PFSK-1 (cell line): ENCODE results near the gene VRK3.
A peak's percentile ranks its signal among the peaks of the same experiment; 100 is the strongest.

ENCODE experiments used
- FOXP2 ChIP-seq: optimal IDR thresholded peaks from 2 replicates; pipeline ENCODE3; 2011; ENCODE audit warnings: borderline replicate concordance, control low read depth, inconsistent platforms; ENCODE audit not compliant: insufficient read depth; ENCODE audit errors: extremely low read length, extremely low read depth
- POLR2AphosphoS5 ChIP-seq: IDR thresholded peaks from 2 replicates; pipeline ENCODE4 v1.6.1; 2012; ENCODE audit warnings: low read depth, mild to moderate bottlenecking, control low read depth, low read length, moderate library complexity
- SIN3A ChIP-seq: IDR thresholded peaks from 2 replicates; pipeline ENCODE4 v1.6.1; 2012; ENCODE audit warnings: mild to moderate bottlenecking, low read length, moderate library complexity, borderline replicate concordance; ENCODE audit not compliant: insufficient read depth
- TAF1 ChIP-seq: IDR thresholded peaks from 2 replicates; pipeline ENCODE4 v1.6.1; 2012; ENCODE audit warnings: low read length, control low read depth, borderline replicate concordance; ENCODE audit not compliant: insufficient read depth
- TF ChIP-seq, protein P1 (sequence below), 2 experiments: IDR thresholded peaks; 2 replicates each; pipeline versions ENCODE4 v1.6.1 to v1.8.0; 2011 to 2012; ENCODE audit warnings: low read depth in 2 of 2, low read length in 2 of 2, control low read depth in 1 of 2, inconsistent platforms in 1 of 2, mild to moderate bottlenecking in 1 of 2, moderate library complexity in 1 of 2; ENCODE audit not compliant: insufficient read depth in 1 of 2

The VRK3 gene

GRCh38 chr19:50007170-50007569 lies 18.0 kb downstream of the VRK3 start:
- no peak for TF ChIP-seq POLR2AphosphoS5
- TF ChIP-seq SIN3A = no peak

DNA sequence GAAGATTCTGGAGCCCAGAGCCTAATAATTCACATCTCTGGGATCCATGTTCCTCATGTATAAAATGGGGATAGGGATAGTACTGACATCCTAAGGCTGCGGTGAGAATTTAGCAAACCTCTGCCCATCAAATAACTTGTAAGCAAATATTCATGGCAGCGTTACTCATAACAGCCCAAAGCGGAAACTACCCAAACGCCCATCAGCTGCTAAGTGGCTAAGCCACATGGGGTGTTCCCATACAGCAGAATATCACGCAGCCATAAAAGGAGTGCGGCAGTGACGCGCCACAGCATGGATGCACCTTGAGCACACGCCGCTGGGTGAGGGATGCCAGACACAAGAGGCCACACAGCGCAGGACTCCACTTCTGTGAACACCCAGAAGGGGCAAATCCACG lies 19.7 kb downstream of the VRK3 start:
- TF ChIP-seq, protein P1, sequence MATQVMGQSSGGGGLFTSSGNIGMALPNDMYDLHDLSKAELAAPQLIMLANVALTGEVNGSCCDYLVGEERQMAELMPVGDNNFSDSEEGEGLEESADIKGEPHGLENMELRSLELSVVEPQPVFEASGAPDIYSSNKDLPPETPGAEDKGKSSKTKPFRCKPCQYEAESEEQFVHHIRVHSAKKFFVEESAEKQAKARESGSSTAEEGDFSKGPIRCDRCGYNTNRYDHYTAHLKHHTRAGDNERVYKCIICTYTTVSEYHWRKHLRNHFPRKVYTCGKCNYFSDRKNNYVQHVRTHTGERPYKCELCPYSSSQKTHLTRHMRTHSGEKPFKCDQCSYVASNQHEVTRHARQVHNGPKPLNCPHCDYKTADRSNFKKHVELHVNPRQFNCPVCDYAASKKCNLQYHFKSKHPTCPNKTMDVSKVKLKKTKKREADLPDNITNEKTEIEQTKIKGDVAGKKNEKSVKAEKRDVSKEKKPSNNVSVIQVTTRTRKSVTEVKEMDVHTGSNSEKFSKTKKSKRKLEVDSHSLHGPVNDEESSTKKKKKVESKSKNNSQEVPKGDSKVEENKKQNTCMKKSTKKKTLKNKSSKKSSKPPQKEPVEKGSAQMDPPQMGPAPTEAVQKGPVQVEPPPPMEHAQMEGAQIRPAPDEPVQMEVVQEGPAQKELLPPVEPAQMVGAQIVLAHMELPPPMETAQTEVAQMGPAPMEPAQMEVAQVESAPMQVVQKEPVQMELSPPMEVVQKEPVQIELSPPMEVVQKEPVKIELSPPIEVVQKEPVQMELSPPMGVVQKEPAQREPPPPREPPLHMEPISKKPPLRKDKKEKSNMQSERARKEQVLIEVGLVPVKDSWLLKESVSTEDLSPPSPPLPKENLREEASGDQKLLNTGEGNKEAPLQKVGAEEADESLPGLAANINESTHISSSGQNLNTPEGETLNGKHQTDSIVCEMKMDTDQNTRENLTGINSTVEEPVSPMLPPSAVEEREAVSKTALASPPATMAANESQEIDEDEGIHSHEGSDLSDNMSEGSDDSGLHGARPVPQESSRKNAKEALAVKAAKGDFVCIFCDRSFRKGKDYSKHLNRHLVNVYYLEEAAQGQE (IDR thresholded peaks at IDR 0.05; ENCODE audit: insufficient read depth in 1 of 2, low read depth in 2 of 2, low read length in 2 of 2) = no peak
- TF ChIP-seq POLR2AphosphoS5 (no peak), TAF1 (no peak), SIN3A (no peak), FOXP2 (no peak)

DNA sequence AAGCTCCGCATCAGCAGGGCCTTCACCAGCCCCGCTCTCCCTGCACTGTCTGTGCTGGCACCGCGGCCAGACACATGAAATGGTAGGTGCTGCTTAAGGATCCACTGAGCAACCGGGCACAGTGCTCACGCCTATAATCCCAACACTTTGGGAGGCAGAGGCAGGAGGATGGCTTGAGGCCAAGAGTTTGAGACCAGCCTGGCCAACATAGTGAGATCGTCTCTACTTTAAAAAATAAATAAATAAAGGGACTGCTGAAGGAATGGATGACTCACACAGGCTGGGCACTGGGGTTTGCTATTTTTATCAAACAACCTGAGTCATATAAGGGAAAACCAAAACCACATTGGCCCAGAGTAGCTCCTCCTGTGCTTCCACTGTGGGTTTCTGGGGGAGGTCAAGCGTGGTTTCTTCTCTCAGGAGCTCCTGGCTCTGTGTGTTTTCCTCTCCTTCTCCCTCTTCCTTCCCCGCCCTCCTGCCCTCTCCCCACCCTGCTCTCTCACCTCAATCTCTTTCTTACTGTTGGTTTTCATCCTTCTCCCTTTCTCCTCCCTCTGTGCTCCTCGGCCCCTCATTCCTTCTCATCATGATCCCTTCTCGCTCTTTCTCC lies 21.3 kb downstream of the VRK3 start:
- no peak for TF ChIP-seq TAF1
- TF ChIP-seq FOXP2 = no peak
- no peak for TF ChIP-seq POLR2AphosphoS5
- TF ChIP-seq, protein P1 (IDR thresholded peaks at IDR 0.05; ENCODE audit: insufficient read depth in 1 of 2, low read depth in 2 of 2, low read length in 2 of 2) = no peak
- TF ChIP-seq SIN3A = no peak

DNA sequence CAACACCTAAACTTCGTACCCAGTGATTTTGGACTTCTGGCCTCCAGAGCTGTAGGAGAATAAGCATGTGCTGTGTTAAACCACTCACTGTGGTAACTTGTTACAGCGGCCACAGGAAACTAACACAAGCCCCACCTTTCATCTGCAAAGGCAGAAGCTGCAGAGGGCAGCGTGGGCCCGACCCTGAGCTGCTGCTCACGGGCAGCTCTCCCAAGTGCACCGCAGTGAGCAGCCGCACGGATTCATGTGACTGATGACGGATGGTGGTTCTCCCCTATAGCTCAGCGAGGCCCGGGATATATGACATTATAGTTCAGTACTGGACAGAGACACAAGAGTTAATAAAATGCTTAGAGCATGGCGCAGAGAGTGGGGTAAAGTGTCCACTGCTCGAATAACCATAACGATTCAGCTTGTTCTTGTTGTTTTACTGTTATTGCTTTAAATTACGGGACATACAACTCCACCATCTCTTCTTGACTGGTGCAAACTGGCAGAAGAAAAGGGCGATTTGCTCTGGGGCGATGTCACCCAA lies 21.9 kb downstream of the VRK3 start:
- TF ChIP-seq FOXP2 = no peak
- TF ChIP-seq, protein P1 (IDR thresholded peaks at IDR 0.05; ENCODE audit: insufficient read depth in 1 of 2, low read depth in 2 of 2, low read length in 2 of 2) = peak in 1 of 2 experiments; percentile 65; a peak in 1 of 4 replicates

DNA sequence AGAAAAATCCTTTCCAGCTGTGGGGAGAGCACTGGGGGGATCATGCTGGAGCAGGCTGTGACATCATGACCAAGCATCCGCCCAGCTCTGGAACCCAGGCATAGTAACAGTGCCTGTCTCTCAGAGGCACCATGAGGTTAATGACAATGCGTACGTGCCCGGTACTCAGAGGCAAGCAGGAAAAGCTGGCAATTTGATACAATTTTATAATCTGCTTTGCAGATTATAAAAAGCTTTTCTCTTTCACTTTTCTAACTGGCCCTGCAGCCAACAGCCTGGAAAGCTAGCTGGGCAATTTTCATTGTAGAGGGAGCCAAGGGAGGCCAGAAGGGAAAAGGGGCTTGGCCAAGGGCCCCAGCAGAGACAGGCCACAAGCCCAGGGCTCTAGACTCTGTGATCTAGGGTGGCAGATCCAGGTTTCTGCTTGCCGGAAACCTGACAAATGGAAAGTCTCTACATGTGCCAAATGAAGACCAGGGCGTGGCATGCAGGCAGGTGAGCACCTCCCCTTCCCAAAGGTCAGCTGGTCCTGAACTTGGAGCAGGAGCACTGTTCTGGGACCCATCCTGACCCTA lies 22.7 kb downstream of the VRK3 start:
- TF ChIP-seq, protein P1 (IDR thresholded peaks at IDR 0.05; ENCODE audit: insufficient read depth in 1 of 2, low read depth in 2 of 2, low read length in 2 of 2) = no peak
- TF ChIP-seq FOXP2 (no peak), TAF1 (no peak), SIN3A (no peak), POLR2AphosphoS5 (no peak)
